GM03348 (cell line): Measurements from ENCODE around the gene HOXA4.

Source experiments
- DNase-seq: peaks from one replicate; pipeline ENCODE4 v3.0.0; 2012; ENCODE audit warnings: low spot score

HOXA4 gene

DNA sequence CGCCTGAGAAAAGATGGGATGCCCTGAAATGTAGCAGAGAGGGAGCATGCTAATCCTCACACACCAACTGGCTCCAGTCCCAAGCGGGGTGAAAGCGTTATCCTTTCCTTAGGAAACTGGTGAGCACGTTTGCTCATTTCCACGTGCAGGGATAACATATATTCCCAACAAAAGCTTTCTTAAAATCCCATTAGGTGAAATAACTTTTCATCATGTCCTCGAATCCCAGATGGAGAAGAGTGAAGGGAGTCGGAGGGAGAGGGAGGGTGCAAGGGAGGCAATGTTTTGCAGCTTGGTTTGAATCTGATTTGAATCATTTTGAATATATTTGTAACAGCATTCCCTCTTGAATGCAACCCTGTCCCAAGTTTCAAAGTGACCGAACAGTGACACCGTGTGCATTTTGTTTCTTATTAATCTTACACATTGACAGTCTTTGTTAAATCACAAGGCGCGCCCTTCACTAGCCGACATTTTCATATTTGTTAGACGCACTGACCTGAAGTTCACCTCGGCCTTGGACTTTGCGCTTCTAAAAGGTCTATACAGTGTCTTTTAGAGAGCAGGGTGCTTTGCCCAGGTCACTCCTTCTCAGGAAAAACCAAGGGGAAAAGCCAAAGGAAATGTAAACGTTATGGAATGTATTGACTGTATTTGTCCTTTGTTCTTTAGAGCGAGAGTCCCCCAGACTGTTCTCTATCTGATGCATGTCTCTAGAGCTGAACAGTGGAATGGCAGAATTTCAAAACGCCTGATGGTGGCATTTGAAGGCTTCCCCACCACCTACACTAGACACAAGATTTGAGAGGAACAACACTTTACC is 3.1 kb upstream of the HOXA4 start:
- DNase-seq = no peak

DNA sequence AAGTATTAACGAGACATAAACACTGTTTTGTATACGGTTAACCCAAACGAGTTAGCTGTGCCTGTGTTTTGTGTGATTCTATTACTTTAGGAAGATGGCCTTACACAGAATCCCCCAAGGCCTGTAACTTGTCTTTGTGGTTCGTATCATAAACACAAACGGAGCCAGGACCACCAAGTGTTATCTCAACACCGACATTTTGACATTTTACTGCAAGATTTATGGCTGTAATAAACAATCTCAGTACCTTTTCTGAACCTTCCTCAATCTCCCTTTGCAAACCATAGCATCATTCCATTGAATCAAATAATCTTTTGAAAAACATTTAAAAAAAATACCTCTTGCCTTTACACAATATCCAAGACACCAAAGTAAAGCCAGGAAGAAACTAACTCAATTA is 2.4 kb upstream of the HOXA4 start:
- DNase-seq = no peak

DNA sequence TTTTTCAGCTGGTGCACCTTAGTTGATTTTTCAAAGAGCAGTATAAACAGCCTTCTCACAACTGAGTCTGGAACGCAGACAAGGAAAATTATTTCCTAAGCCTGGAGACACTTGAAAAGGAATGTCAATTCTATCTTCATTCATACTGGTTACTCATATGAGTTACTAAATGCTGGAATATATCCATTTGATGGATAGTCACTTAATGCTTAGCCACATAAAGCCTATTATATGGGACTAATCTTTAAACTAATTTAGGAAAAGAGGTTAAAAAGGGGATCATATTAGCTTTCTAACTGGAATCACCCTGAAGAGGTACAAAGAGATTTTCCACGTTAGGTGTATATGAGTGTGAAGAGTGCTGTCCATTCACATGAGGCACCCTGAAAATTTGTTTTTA is 1.7 kb upstream of the HOXA4 start:
- no peak for DNase-seq

DNA sequence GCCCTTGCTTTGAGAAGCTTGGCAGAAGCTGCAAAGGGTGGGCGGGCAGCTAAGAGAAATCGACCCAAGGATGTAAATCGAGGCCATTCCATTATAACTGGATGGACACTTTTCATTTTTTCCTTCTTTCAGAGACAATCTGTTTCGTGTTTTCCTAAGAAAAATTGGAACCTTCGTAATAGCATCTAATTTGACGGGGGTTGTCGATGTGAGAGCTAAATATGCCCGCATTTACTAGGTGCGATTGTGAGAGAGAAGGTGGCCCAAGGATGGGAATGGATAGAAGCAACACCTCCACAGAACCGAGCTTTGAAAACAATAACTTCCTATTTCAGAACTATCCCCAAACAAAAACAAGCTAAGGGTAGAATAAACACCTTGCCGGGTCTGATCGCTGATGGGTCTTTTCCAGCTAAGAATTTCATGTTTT is 848 bp upstream of the HOXA4 start:
- DNase-seq = no peak

DNA sequence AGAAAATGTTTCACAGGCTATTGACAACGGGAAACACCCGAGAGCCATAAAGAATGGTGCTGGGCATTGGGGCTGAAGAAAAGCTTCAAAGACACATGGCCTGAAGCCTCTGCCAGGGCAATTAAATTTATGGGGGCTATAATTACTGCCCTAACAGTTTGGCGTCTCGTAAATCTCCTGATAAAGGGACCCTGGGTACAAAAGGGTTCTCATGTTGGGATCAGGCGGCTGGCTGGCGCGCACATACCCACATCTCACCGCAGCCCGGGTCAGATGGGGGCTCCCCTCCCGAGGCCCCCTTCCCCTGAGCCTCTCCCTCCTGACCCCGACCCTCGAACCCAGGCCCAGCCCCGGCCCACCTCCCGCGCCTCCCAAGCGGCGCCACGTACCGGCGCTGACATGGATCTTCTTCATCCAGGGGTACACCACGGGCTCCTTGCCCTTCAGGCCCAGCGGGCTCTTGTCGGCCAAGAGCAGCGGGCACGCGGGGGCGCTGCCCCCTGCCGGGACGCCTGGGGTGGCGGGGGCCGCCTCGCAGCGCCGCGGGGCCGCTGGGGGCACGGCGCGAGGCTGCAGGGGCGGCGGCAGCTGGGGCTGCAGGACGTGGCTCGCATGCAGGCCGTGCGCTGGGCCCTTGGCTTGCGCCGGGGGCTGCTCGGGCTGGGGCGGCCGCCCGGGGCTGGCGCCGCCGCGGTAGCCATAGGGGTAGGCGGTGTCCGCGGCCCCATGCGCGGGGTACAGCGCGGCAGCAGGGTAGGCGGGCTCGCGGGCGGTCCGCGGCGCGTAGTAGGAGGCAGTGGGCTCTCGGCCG is 623 bp downstream of the HOXA4 start:
- peak; percentile 79 for DNase-seq

DNA sequence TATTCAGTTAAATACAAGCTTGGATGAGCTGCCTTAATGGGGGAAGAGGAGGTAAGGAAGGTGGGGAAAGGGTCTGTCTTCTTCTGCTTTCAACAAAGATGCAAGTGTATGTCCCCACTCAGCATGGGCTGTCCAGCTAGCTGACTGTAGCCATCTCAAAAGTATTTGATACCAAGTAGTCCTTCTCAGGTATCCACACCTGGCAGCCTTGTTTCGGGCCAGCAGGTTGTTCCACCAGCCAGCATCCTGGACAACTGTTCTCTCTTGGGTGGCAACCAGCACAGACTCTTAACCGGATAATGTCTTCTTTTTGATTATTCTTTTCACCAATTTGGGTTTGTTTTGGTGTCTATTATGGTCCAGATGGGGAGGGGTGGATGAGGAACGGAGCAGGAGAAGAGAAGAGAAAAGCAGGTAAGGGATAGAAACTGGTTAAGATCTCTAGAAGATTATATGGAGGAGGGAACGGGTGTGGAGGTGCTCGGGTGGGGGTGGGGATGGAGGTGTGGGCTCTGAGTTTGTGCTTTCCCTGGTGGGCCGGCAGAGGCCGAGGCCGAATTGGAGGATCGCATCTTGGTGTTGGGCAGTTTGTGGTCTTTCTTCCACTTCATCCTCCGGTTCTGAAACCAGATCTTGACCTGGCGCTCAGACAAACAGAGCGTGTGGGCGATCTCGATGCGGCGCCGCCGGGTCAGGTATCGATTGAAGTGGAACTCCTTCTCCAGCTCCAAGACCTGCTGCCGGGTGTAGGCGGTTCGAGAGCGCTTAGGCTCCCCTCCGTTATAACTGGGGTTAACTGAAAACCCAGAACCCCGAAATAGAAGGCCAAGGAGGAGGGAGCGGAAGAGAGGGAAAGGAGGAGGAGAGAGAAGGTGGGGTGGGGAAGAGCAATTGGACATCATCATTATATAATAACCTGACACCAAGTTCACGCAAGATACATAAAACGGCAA is 1.5 kb downstream of the HOXA4 start:
- no peak for DNase-seq

DNA sequence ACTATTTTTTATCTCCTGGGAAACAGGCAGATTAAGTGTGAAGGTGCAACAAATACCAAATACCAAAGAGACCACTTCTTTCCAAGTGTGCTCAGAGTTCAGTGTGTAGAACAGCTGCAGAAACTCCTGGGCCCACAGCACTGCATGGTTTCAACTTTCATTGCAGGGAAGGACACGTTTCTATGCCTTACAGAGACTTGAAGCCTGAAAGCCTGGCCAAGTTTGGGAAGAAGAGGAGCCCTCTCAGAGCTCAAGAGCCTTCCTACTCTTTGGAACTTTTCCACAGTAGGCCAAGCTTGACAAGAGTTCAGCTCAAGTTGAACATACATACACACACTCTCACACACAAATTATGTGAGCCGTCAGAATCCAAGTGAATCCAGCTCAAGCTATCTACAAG is 2.5 kb downstream of the HOXA4 start:
- DNase-seq = no peak

DNA sequence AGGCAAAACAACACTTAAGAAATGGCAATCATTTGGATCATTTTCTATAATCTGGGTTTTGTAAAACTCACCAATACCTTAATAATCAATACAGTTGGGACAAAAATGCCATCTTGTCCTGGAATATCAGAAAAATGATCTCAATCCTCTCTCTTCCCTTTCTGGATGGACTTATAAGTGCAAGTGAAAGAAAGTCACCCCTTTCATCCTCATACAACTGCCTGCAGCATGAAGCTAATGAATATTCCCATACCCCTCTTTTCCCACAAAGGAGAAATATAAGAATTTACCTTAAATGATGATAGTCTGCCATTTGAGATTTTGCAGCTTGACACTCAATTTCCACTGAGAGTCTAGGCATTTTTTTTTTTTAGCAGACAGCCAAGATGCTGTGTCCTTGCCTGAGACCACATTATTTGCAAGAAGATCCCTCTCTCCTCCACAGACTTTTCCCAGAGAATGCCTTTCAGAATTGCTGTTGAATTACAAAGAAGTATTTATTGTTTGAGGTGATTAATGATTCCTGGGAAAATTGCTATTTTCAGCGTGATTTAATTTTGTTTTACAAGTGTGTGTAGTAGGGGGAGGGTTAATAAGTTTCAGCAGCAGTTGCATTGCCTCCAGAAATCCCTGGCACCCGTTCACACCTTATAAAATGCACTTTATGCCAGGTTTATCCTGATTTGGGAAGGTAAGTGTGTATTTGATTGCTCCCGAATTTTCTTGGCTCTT is 3.8 kb downstream of the HOXA4 start:
- no peak for DNase-seq

DNA sequence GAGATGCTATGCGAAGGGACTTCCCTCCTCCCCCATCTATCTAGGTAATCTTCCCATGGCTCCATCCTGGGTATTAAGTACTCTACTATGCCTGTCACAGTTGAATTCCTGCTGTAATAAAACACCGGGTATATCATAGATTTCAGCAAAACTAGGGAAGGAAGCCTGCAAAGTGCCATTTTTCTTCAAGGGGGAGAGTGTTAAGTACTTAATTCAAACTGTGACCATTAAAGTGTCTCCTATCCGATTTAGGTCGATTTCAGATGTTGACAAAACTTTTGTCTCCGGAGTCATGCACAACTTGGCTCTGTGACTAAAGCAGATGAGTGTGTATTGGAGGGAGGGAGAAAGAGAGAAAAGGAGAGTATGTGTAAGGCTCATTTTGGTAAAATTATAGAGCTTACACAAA is 4.6 kb downstream of the HOXA4 start:
- no peak for DNase-seq

DNA sequence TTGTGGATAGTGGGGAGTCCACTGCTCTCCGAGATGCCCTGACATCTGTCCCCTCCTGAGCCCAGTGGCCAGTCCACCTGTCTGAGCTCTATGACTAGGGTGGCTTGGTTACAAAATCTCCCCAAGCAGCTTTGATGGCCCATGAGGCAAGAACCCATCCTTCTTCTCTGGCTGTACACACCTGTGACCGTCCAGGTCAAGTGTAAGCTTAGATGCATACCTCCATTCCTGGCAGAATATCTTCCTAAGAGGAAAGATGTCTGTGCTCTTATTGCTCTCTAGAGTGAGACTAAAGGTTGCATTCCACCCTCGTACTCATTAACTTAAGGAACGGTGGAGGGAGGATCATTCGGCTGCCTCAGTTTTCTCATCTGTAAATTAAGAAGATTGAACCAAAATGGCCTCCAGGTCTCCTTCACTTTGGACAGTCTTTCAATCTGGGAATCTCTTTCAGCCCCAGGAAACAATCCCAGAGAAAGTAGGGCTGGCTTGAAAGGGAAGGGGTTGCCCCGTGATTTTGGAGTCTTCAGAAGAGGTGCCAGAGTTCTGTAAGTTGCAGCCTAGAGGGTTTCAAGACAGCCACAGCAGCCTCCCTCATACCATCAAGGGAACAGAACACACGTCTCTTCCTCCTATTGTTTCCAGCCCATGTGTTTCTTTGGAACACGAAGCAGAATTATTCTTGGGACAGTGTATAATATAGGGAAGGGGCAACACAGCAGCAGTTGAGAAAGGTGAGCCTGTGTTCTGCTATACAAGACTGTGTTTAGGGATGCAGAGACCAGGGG is 5.5 kb downstream of the HOXA4 start:
- DNase-seq = no peak

DNA sequence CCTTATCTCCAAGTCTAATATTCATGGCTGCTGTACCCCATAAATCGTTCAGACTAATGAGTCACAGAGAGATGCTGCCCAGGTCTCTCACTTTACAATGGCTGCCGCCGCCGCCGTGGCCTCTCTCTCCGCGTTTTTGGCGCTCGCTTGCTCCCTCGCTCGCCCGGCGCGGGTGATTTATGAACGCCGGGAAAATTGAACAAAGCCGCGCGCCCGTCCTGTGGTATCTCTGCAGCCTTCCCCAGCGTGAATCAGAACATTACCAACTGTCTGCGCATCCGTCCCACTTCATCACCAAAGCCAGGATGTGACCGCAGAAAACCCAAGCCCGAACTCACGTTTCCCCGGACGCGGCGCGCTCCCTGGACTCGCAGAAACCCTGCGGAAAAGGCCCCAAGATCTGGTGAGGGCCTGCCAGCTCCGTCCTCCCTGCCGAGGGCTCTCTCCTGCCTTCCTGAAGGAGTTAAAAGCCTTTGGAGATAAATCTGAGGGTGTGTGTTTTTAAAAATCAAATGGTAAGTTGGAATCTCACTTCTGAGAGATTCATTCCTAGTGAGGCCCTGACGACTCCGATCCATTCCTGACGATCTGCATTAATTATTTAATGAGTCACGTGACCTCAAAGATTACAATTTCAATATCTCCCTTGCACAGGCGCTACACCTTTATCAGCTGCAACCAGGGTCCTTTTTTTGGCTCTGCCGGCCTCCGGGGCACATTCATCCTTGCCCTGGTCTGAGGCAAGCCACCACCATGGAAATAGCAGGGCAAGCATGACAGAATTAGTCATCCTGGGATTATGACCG is 6.3 kb downstream of the HOXA4 start:
- no peak for DNase-seq

DNA sequence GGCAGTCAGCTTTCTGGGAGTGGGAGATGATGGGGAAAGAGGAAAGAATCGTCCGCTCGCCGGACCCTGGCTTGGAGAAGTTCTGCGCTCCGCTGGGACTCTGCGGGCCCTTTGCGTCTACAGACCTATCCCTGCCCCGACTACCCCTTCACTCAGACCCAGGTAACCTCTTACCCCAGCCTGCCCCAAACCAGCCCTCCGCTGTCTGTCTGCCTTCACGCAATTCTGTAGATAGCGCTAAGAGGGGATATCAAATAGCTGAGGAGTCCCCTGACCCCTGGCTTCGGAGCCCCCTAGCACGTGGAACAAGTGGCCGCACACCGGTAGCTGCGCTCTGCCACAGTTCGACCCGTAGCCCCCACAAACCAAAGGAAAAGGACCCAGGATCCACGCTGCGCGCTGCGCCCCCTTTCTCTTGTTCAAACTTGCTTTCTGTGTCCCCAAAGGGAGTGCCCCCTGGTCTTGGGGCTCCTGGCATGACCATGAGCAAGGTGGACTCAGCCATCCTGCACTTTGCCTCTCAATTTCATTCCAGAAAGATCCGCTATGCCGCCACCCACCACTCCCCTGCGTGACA is 7.0 kb downstream of the HOXA4 start:
- DNase-seq = no peak

DNA sequence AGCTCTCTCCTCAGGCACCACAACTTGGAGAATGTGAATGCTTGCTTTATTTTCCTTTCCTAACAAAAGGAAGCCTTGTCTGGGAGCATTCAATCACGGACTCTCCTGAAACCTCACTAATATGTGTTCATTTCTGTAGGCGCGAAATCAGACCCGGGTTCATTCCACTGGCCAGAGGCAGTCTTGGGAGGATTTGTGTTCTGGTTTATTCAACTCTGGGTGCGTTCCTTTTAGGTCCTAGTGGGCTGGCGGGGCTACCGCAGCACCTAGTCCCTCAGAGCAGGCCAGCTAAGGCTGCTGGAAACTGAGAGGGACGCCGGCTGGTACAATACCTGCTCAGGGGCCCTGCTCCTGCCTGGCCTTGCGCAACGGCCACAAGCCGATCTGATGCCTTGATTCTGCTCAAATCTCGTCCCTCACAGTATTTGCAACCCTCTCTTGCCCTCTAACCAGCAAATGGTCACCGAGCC is 7.5 kb downstream of the HOXA4 start:
- no peak for DNase-seq

DNA sequence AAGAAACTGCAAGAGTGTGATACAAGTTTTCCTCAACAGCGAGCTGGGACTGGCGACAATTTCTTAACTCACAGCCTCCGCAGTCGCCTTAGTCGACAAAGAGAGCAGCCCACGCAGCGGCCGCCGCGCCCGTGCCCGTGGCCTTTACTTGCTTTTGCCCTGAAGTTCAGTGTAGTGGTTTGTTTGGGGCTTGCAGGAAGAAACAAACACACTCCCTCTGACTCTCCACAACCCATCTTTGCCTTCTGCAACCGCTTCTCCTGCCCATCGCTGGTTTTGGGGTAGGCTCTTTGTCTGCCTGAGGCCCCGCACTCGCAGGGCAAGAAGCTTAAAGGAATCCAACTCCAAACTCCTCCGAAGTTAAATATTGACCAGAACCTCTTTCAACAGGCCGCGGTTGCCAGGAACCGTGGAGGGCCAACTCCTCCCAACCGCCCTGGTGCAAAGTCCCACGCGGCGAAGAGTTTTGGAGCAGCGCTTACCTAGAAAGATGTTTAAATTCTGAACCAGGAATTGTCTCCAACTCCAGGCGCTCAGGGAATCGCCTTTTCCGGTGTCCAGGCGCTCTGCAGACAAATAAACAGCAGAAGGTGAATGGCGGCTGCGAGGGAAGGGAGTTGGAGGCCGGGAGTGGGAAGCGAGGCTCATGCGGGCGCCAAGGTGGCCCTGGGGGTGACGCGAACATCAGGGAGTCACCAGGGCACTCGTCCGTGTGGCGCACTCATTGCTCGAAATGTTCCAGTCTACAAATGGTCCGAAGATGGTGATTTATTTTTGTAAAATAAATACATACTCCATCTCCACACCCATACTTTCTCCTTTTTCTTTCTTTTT is 8.3 kb downstream of the HOXA4 start:
- no peak for DNase-seq

DNA sequence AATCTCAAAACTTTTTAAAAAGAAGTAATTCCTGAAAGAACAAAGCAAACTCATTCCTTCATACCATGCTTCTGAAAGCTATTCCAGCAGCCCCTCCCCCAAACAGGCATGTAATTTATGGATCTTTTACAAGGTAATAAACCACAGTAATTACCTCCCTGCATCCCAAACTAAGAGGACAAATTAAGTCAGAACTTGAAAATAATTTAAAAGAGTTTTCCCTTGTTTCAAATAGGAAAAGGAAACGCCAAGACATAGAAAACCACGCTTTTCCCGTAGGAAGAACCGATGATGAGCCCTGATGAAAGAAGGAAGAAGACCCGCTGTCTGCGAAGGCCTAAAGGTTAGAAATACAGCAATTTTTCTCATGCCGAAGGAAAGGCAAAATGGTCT is 8.9 kb downstream of the HOXA4 start:
- no peak for DNase-seq

DNA sequence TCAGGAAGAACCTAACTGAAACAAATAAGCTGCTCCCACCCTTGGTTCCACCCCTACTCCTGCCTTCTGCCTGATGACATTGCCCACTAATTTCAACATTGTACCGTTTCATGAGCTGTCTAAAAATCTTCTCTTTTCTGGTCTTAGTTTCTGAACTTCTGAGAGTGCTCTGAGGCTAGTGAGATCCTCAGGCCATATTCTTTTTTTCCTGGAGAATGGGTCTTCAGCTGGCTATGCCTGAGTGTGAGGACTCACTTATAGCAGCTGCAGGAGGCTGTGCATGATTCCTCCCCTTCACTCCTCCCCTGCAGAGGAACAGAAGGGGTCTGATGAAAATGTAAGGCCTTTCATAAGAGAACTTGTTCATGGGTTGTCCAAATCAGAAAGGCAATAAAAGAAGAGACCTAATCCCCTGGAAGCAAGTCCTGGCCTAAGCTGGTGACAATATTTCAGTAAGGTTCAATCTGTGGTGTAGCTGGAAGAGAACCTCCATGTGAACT is 11.1 kb downstream of the HOXA4 start:
- DNase-seq = no peak

DNA sequence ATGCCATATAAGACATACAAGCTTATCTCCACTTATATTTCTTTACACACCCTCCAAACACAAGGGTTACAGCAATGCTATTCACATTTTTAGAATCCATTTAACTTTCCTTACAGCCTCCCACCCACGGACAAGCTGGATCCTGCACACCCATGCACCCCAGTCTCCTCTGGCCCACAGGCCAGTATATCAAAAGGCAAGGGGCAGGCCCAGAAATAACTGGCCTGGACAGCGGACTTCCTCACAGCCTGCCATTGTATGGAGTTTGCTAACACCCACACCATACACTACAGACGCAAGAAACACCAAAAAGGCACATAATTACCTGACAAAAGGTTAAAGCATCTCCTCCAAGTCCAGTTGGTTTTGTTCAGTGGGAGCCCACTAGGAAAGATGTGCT is 12.0 kb downstream of the HOXA4 start:
- DNase-seq = no peak

DNA sequence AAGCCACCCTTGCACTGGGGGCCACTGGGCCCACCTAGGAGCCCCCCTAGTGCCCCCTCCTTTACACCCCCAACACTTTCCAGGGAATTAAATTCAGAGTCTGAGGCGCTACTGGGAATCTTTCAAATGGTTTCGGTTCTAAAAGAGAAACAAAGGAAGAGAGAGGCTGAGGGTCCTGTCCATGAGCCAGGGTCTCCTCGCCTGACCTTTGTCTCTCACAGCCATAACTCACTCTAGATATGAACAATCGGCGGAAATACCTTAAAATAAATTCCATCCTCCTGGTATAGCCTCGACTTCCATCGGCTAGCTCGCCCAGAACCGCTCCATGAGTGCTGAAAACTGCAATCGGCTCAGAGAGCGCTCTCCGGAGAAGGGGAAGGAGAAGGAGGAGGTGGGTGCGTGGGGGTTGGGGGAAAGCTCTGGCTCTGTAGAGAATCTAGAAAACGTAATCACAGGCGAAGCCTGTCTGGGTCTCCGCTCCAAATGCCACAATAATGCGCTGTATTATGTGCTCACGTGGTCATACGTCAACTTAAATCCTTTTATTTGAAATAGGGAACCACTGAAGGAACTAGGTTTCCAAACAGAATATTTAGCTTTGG is 12.6 kb downstream of the HOXA4 start:
- DNase-seq = no peak
